Activated B cell treated with CpG ODN at 0.5 μM for 24 hours (primary cell): ENCODE measurements around the gene PCNT. TPM values are rescaled to one million over a fixed set of nuclear protein-coding genes. Genes with fewer than 3 reads are reported as not detected.

Experiments
- ATAC-seq: fragments of 200-7000 bp; cut with Tn5 transposase; one replicate; pipeline ENCODE4 v1.10.0; 2021; ENCODE audit warnings: low read depth, mild to moderate bottlenecking, moderate library complexity
- CTCF ChIA-PET: fragments of 350-600 bp; sonication (Branson Sonifier 250); formaldehyde crosslinking; loops from one replicate; lab custom pipeline; 2021; ENCODE audit warnings: antibody characterized with exemption; lab: Charles Lee
- POLR2A ChIA-PET: fragments of 350-600 bp; sonication (Branson Sonifier 250); formaldehyde crosslinking; loops from one replicate; lab custom pipeline; 2021; ENCODE audit warnings: antibody characterized with exemption; lab: Charles Lee
- DNase-seq: peaks from one replicate; pipeline ENCODE4 v3.0.0; 2022
- H3K27ac Mint-ChIP-seq: one replicate; pipeline ENCODE4 v1.8.0; 2020; ENCODE audit warnings: mixed read lengths
- H3K27me3 Mint-ChIP-seq: one replicate; pipeline ENCODE4 v1.8.0; 2021; ENCODE audit warnings: mixed read lengths
- H3K36me3 Mint-ChIP-seq: one replicate; pipeline ENCODE4 v1.8.0; 2021; ENCODE audit warnings: low read depth, mixed read lengths
- H3K4me1 Mint-ChIP-seq: one replicate; pipeline ENCODE4 v1.8.0; 2021; ENCODE audit warnings: mixed read lengths
- H3K4me3 Mint-ChIP-seq: one replicate; pipeline ENCODE4 v1.8.0; 2020; ENCODE audit warnings: mild to moderate bottlenecking, mixed read lengths
- H3K9me3 Mint-ChIP-seq: one replicate; pipeline ENCODE4 v1.8.0; 2020; ENCODE audit warnings: mixed read lengths
- intact Hi-C: fragments of 100-400 bp; cut with micrococcal nuclease; formaldehyde crosslinking; loops from one replicate; pipeline ENCODE4 v1.15.1; 2024
- total RNA-seq: library from RNA; stranded (reverse); gene quantifications from 2 replicates; pipeline ENCODE4 v1.2.3, GENCODE V29; 2022
- TF ChIP-seq, protein P1 (sequence below): fragments of 200-600 bp; IDR thresholded peaks from one replicate; pipeline ENCODE4 v1.8.0; 2022; ENCODE audit warnings: antibody characterized with exemption, mild to moderate bottlenecking

Gene PCNT
- total RNA-seq, 1 donor from 2014 or later, result 39.7 TPM

DNA sequence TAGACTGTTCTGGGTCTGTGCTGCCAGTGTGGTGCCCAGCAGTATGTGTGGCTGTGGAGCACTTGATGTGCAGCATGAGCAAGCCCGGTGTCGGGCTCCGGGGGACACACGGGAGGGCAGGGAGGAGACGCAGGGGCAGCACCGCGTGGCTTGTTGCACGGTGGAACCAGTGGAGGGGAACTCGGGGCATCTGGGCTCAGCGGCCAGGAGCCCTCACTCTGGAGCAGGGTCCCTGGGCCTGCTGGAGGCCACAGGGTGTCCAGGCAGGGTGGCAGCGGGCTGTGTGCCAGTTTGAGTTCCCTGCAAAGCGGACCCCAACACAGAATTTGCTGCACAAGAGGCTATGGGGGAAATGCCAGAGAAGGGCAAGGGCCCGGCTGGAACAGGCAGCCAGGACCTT, 30.6 kb downstream of the PCNT start:
- Mint-ChIP-seq H3K4me3 (no peak overlapping the region), H3K9me3 (no peaks in the 10 kb centered on the region), H3K27ac (no peak overlapping the region), H3K4me1 (peaks cover 2% of the 10 kb centered on the region), H3K27me3 (no peaks in the 10 kb centered on the region), H3K36me3 (peaks cover 87% of the 10 kb centered on the region)
- ChIA-PET CTCF (no interaction called here), POLR2A (no interaction called here)
- TF ChIP-seq, protein P1, sequence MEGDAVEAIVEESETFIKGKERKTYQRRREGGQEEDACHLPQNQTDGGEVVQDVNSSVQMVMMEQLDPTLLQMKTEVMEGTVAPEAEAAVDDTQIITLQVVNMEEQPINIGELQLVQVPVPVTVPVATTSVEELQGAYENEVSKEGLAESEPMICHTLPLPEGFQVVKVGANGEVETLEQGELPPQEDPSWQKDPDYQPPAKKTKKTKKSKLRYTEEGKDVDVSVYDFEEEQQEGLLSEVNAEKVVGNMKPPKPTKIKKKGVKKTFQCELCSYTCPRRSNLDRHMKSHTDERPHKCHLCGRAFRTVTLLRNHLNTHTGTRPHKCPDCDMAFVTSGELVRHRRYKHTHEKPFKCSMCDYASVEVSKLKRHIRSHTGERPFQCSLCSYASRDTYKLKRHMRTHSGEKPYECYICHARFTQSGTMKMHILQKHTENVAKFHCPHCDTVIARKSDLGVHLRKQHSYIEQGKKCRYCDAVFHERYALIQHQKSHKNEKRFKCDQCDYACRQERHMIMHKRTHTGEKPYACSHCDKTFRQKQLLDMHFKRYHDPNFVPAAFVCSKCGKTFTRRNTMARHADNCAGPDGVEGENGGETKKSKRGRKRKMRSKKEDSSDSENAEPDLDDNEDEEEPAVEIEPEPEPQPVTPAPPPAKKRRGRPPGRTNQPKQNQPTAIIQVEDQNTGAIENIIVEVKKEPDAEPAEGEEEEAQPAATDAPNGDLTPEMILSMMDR, result no peak
- DNase-seq (no peak), ATAC-seq (no peak)
- intact Hi-C loops, result no loop called here

DNA sequence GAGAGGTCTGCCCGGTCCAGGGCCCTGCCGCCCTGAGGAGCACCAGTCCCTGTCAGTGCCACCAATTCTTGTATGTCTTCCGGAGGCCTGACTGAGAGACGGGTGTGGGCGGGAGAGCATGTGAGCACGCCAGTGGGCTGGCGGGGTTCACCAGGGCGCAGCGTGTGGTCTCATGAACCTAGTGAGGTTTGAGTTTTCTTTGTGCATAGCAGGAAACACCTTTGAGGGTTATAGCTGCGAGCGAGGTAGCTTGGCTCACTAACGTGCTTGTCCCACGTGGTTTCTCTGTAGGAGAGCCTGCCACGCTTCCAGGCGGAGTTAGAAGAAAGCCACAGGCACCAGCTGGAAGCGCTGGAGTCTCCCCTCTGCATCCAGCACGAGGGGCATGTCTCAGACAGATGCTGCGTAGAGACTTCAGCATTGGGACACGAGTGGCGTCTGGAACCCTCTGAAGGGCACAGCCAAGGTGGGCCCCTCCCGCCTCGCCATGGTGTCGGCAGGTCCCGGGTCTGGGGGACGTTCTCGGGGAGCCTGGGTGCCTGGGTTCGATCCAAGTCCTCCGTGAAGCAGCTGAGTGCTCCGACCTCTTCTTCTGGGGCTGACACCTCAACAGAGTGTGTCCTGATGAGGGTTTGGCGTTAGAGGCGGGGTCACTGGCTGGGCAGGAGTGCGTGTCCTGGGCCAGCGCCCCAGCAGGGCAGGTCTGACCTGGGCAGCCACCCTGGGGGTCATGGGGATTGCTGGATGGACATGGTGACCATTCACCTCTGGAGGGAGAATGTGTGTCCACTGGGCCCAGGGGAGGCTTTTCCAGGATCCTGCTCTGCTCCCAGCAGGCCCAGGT, 31.4 kb downstream of the PCNT start:
- Mint-ChIP-seq H3K27ac (no peak overlapping the region), H3K4me1 (peaks cover 2% of the 10 kb centered on the region), H3K4me3 (no peak overlapping the region), H3K36me3 (peaks cover 81% of the 10 kb centered on the region), H3K9me3 (no peaks in the 10 kb centered on the region), H3K27me3 (no peaks in the 10 kb centered on the region)
- DNase-seq, result no peak
- intact Hi-C loops, result no loop called here
- ChIA-PET POLR2A (no interaction called here), CTCF (no interaction called here)
- TF ChIP-seq, protein P1, result no peak
- ATAC-seq, result no peak

DNA sequence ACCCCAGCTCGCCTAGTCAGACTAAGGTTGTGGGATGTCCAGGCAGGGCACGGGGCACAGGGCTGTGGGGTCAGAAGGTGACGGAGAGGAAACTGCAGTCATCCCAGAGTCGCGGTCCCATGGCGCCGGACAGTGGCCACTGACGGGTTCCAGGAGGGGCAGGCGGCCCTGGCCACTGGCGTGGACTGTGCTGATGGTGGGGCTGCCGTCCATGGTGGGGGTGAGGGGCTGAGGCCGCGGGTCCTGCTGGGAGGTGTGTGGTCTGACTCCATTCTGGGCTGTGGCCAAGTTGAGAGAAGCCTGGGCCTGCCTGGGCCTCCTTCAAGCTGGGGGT, 32.0 kb downstream of the PCNT start:
- peaks cover 80% of the 10 kb centered on the region for H3K36me3 Mint-ChIP-seq
- CTCF ChIA-PET, result no interaction called here
- no peak for ATAC-seq
- no peak overlapping the region for H3K4me3 Mint-ChIP-seq
- TF ChIP-seq, protein P1, result no peak
- H3K4me1 Mint-ChIP-seq, result peaks cover 2% of the 10 kb centered on the region
- no peak for DNase-seq
- POLR2A ChIA-PET, result no interaction called here
- H3K27ac Mint-ChIP-seq, result no peak overlapping the region
- intact Hi-C loops, result no loop called here
- H3K27me3 Mint-ChIP-seq, result no peaks in the 10 kb centered on the region
- H3K9me3 Mint-ChIP-seq, result no peaks in the 10 kb centered on the region

DNA sequence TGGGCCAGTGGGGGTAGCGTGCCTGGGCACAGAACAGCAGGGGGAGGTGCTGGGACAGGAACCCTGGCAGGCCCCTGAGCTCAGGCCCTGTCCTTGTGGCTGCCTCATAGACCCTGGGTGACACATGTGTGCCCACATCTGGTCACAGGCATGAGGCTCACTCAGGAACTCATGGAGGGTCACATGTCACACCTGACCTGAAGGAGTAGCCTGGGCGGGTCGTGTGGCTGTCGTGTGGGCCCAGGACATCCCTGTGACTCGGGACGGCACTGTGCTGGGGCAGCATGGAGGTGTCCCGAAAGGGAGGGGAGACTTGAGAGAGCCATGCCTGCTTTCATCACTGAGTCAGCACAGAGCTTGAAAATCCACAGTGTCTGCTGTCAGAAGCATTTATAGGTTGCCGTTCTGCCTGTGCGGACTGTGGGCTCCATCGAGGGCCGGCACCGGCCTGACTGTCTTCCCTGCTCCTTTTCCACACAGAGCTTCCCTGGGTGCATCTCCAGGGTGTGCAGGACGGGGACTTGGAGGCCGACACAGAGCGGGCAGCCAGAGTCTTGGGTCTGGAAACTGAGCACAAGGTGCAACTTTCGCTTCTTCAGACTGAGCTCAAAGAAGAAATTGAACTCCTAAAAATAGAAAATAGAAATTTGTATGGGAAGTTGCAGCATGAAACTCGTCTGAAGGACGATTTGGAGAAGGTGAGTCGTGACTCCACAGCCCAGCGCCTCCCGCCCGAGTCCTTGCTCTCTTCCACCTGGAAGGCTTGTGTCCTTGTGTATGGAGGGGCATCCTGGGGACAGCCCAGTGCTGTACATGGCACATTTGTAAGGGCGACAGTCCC, 32.8 kb downstream of the PCNT start:
- ATAC-seq (peak; percentile 28), DNase-seq (no peak)
- peaks cover 78% of the 10 kb centered on the region for H3K36me3 Mint-ChIP-seq
- TF ChIP-seq, protein P1, result no peak
- H3K4me1 Mint-ChIP-seq, result peaks cover 2% of the 10 kb centered on the region
- no peaks in the 10 kb centered on the region for H3K27me3 Mint-ChIP-seq
- peak overlapping the region; percentile 26 for H3K4me3 Mint-ChIP-seq
- CTCF ChIA-PET, result no interaction called here
- peak overlapping the region; percentile 46 for H3K27ac Mint-ChIP-seq
- intact Hi-C loops, result no loop called here
- POLR2A ChIA-PET, result no interaction called here
- H3K9me3 Mint-ChIP-seq, result no peaks in the 10 kb centered on the region

DNA sequence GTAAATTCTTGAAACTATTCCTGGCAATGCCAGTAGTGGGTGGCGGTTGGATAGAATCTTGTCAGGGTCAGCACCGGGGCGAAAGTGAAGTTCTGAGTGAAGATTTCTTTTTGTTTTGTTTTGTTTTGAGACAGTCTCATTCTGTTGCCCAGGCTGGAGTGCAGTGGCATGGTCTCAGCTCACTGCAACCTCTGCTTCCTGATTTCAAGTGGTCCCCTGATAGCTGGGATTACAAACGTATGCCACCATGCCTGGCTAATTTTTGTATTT, 33.3 kb downstream of the PCNT start:
- Mint-ChIP-seq H3K27me3 (no peaks in the 10 kb centered on the region), H3K36me3 (peaks cover 79% of the 10 kb centered on the region), H3K27ac (peak overlapping the region; percentile 36), H3K4me3 (peak overlapping the region; percentile 26), H3K4me1 (peaks cover 2% of the 10 kb centered on the region), H3K9me3 (no peaks in the 10 kb centered on the region)
- TF ChIP-seq, protein P1, result no peak
- ATAC-seq (no peak), DNase-seq (no peak)
- ChIA-PET POLR2A (no interaction called here), CTCF (no interaction called here)
- intact Hi-C loops, result no loop called here
